Fibroblast of villous mesenchyme (primary cell): ENCODE measurements around the gene TBX19. TPM values are rescaled to one million over a fixed set of nuclear protein-coding genes. Genes with fewer than 3 reads are reported as not detected.
"Not testable (repeated sequence)": the region's sequence is repeated elsewhere in the genome, so short reads cannot be mapped to it uniquely, and the experiment has no call there.

ENCODE experiments used
- DNase-seq: peaks from one replicate; pipeline ENCODE4 v3.0.0-alpha.2; 2010; ENCODE audit warnings: low read depth
- H3K4me3 ChIP-seq: 2 replicates; pipeline ENCODE4 v1.5.1; 2011; ENCODE audit warnings: low read depth, mild to moderate bottlenecking, low read length
- small RNA-seq: library from RNA; depleted of rRNA; stranded (forward); fragments of <200 nt; gene quantifications from one replicate; pipeline ENCODE3, GENCODE V24; 2012
- total RNA-seq: library from RNA; depleted of rRNA; stranded (reverse); fragments of >200 nt; gene quantifications from 2 replicates; pipeline ENCODE4 v1.2.3, GENCODE V29; 2012
- TF ChIP-seq, protein P1 (sequence below): IDR thresholded peaks from 2 replicates; pipeline ENCODE4 v1.5.1; 2012; ENCODE audit warnings: low read depth, mild to moderate bottlenecking, low read length; ENCODE audit not compliant: insufficient read depth

Gene TBX19
- total RNA-seq, 1 donor: 0.86 TPM

DNA sequence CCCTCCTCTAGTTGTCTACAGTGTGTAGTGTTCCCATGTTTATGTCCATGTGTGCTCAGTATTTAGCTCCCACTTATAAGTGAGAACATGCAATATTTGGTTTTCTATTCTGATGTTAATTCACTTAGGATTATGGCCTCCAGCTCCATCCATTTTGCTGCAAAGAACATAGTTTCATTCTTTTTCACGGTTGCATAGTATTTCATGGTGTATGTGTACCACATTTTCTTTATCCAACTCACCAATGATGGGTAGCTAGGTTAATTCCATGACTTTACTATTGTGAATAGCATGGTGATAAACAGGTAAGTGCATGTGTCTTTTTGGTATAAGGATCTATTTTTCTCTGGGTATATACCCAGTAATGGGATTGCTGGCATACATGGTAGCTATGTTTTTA, 67.0 kb downstream of the TBX19 start:
- peak overlapping the region; percentile 44 for H3K4me3 ChIP-seq
- no peak for DNase-seq
- TF ChIP-seq, protein P1, sequence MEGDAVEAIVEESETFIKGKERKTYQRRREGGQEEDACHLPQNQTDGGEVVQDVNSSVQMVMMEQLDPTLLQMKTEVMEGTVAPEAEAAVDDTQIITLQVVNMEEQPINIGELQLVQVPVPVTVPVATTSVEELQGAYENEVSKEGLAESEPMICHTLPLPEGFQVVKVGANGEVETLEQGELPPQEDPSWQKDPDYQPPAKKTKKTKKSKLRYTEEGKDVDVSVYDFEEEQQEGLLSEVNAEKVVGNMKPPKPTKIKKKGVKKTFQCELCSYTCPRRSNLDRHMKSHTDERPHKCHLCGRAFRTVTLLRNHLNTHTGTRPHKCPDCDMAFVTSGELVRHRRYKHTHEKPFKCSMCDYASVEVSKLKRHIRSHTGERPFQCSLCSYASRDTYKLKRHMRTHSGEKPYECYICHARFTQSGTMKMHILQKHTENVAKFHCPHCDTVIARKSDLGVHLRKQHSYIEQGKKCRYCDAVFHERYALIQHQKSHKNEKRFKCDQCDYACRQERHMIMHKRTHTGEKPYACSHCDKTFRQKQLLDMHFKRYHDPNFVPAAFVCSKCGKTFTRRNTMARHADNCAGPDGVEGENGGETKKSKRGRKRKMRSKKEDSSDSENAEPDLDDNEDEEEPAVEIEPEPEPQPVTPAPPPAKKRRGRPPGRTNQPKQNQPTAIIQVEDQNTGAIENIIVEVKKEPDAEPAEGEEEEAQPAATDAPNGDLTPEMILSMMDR: no peak

GRCh38 chr1:168348146-168348709, 67.6 kb downstream of the TBX19 start:
- peak; percentile 60 for DNase-seq
- TF ChIP-seq, protein P1: no peak
- peak overlapping the region; percentile 44 for H3K4me3 ChIP-seq

- DNase-seq: not testable (repeated sequence)
- peak overlapping the region; percentile 18 for H3K4me3 ChIP-seq
Measured at GRCh38 chr1:168354335-168355269, 73.9 kb downstream of the TBX19 start.

GRCh38 chr1:168360151-168361021, 79.7 kb downstream of the TBX19 start:
- TF ChIP-seq, protein P1: no peak
- peak; percentile 18 for DNase-seq
- H3K4me3 ChIP-seq: no peak overlapping the region

GRCh38 chr1:168361252-168361651, 80.6 kb downstream of the TBX19 start:
- H3K4me3 ChIP-seq: no peak overlapping the region
- DNase-seq: no peak
- TF ChIP-seq, protein P1: no peak

DNA sequence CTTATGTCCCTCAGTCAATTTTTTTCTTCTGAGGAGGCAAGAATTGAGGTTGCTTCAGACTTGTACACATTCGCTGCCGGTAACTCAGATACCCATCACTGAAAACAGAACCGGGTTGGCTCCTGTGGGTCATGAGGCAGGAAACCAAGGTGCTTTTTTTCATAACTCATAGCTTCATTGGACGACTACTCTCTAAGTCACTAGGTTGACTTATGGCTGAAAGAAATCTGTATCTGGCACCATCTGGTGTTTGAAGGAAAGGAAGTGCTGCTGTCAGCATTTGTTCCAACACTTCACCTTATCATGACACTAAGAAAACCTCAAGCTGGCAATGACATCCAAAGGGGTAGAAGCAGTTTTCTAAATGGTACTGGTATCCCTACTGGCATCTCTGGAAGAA, 82.3 kb downstream of the TBX19 start:
- no peak for DNase-seq
- no peak overlapping the region for H3K4me3 ChIP-seq
- TF ChIP-seq, protein P1: no peak

Small RNAs within 50 kb of the gene (small RNA-seq; reads per million reads assigned to genes)
- gene RNU6-1310P: not detected

Other genes starting within 250 kb of the TBX19 start
- 11.3 and 13.0 TPM in 2 replicates for gene GPR161, start 143.9 kb upstream of the TBX19 start, total RNA-seq
- 28.7 and 45.3 TPM in 2 replicates for gene TIPRL, start 101.9 kb upstream of the TBX19 start, total RNA-seq
- 35.1 and 47.1 TPM in 2 replicates for gene SFT2D2, start 54.9 kb upstream of the TBX19 start, total RNA-seq